Measurements from ENCODE around the gene BCAS3.
"Not testable (repeated sequence)": the region's sequence is repeated elsewhere in the genome, so short reads cannot be mapped to it uniquely, and the experiment has no call there.

Gene BCAS3

GRCh38 chr17:61136296-61136695 lies 458.6 kb downstream of the BCAS3 start:
- FAIRE-seq = no peak

GRCh38 chr17:61139219-61139618 lies 461.6 kb downstream of the BCAS3 start:
- no peak for FAIRE-seq

GRCh38 chr17:61140081-61140786 lies 462.6 kb downstream of the BCAS3 start:
- no peak for FAIRE-seq

- FAIRE-seq = no peak
Observed at GRCh38 chr17:61143026-61143425, 465.4 kb downstream of the BCAS3 start.

- FAIRE-seq = no peak
Observed at GRCh38 chr17:61144137-61144536, 466.5 kb downstream of the BCAS3 start.

GRCh38 chr17:61144617-61145564 lies 467.2 kb downstream of the BCAS3 start:
- no peak for FAIRE-seq

GRCh38 chr17:61146833-61147232 lies 469.2 kb downstream of the BCAS3 start:
- not testable (repeated sequence) for FAIRE-seq

- FAIRE-seq = no peak
Observed at GRCh38 chr17:61149106-61149825, 471.6 kb downstream of the BCAS3 start.

- FAIRE-seq = no peak
Observed at GRCh38 chr17:61149862-61150362, 472.3 kb downstream of the BCAS3 start.

GRCh38 chr17:61150686-61151299 lies 473.1 kb downstream of the BCAS3 start:
- no peak for FAIRE-seq

- no peak for FAIRE-seq
Observed at GRCh38 chr17:61152898-61153297, 475.2 kb downstream of the BCAS3 start.

GRCh38 chr17:61155590-61156237 lies 478.1 kb downstream of the BCAS3 start:
- FAIRE-seq = no peak

GRCh38 chr17:61157246-61157886 lies 479.7 kb downstream of the BCAS3 start:
- no peak for FAIRE-seq

GRCh38 chr17:61158376-61158775 lies 480.7 kb downstream of the BCAS3 start:
- no peak for FAIRE-seq

- no peak for FAIRE-seq
Observed at GRCh38 chr17:61159221-61159814, 481.7 kb downstream of the BCAS3 start.

GRCh38 chr17:61160204-61160603 lies 482.6 kb downstream of the BCAS3 start:
- no peak for FAIRE-seq

- FAIRE-seq = no peak
Observed at GRCh38 chr17:61160789-61161445, 483.3 kb downstream of the BCAS3 start.

- FAIRE-seq = no peak
Observed at GRCh38 chr17:61161615-61162134, 484.0 kb downstream of the BCAS3 start.

GRCh38 chr17:61164517-61164916 lies 486.9 kb downstream of the BCAS3 start:
- no peak for FAIRE-seq

- no peak for FAIRE-seq
Observed at GRCh38 chr17:61167075-61167474, 489.4 kb downstream of the BCAS3 start.

Measured in colon (tissue), 2 donors.